Upper lobe of right lung (tissue), 1 donor: ENCODE data around the gene PAX9. TPM values are rescaled to one million over a fixed set of nuclear protein-coding genes. Genes with fewer than 3 reads are reported as not detected.
A peak's percentile ranks its signal among the peaks of the same experiment; 100 is the strongest.

Source experiments
- ATAC-seq: fragments of 200-7000 bp; cut with Tn5 transposase; one replicate; pipeline ENCODE4 v1.9.1; 2020; ENCODE audit warnings: mild to moderate bottlenecking, moderate library complexity
- DNase-seq: peaks from one replicate; pipeline ENCODE4 v3.0.0-alpha.2; 2020
- H3K27ac ChIP-seq: fragments of 200-600 bp; one replicate; pipeline ENCODE4 v1.8.0; 2022
- H3K27me3 ChIP-seq: fragments of 200-600 bp; one replicate; pipeline ENCODE4 v1.8.0; 2022; ENCODE audit warnings: mild to moderate bottlenecking
- H3K36me3 ChIP-seq: fragments of 200-600 bp; one replicate; pipeline ENCODE4 v1.8.0; 2022
- H3K4me1 ChIP-seq: fragments of 200-600 bp; one replicate; pipeline ENCODE4 v1.8.0; 2022
- H3K4me3 ChIP-seq: fragments of 200-600 bp; one replicate; pipeline ENCODE4 v1.8.0; 2022; ENCODE audit warnings: mild to moderate bottlenecking
- H3K9me3 ChIP-seq: fragments of 200-600 bp; one replicate; pipeline ENCODE4 v1.8.0; 2022
- CTCF ChIP-seq: fragments of 200-600 bp; IDR thresholded peaks from one replicate; pipeline ENCODE4 v1.8.0; 2022; ENCODE audit warnings: antibody characterized with exemption
- intact Hi-C: fragments of 100-400 bp; cut with DNase I; formaldehyde crosslinking; loops from one replicate; pipeline ENCODE4 v1.11.0; 2022
- total RNA-seq: library from RNA; stranded (reverse); fragmentation: NEBNext Ultra II Directional; extraction: Animal tissue kit (Norgen Biotek cat#: 25700); gene quantifications from one replicate; pipeline ENCODE4 v1.2.1, GENCODE V29; 2021
- donor health status: DM: no; HTN: yes; CAD: no; lungs with severe emphysema.

Gene PAX9
- total RNA-seq, 1 donor from 2014 or later: 0.78 TPM

- Histone ChIP-seq H3K4me3 (peak overlapping the region; percentile 32), H3K9me3 (no peaks in the 10 kb centered on the region), H3K27me3 (peaks cover 98% of the 10 kb centered on the region), H3K4me1 (peaks cover 39% of the 10 kb centered on the region), H3K36me3 (no peaks in the 10 kb centered on the region), H3K27ac (no peak overlapping the region)
- no peak for TF ChIP-seq CTCF
- DNase-seq (no peak), ATAC-seq (no peak)
- intact Hi-C loops: no loop called here
These were observed 739 bp upstream of the PAX9 start for GRCh38 chr14:36660736-36661505.

- ATAC-seq (no peak), DNase-seq (no peak)
- peaks cover 98% of the 10 kb centered on the region for H3K27me3 ChIP-seq
- no peaks in the 10 kb centered on the region for H3K9me3 ChIP-seq
- intact Hi-C loops: no loop called here
- no peak for TF ChIP-seq CTCF
- peaks cover 39% of the 10 kb centered on the region for H3K4me1 ChIP-seq
- no peak overlapping the region for H3K27ac ChIP-seq
- H3K4me3 ChIP-seq: peak overlapping the region; percentile 32
- no peaks in the 10 kb centered on the region for H3K36me3 ChIP-seq
These were observed 540 bp downstream of the PAX9 start for GRCh38 chr14:36662258-36662542.

- H3K27me3 ChIP-seq: peaks cover 98% of the 10 kb centered on the region
- H3K36me3 ChIP-seq: no peaks in the 10 kb centered on the region
- intact Hi-C loops: no loop called here
- no peaks in the 10 kb centered on the region for H3K9me3 ChIP-seq
- no peak for DNase-seq
- TF ChIP-seq CTCF: no peak
- ATAC-seq: no peak
- no peak overlapping the region for H3K27ac ChIP-seq
- H3K4me1 ChIP-seq: peaks cover 34% of the 10 kb centered on the region
- H3K4me3 ChIP-seq: peak overlapping the region; percentile 32
These were observed 1.1 kb downstream of the PAX9 start for GRCh38 chr14:36662543-36663403.

- TF ChIP-seq CTCF: no peak
- H3K27ac ChIP-seq: no peak overlapping the region
- H3K36me3 ChIP-seq: no peaks in the 10 kb centered on the region
- H3K9me3 ChIP-seq: no peaks in the 10 kb centered on the region
- peak; percentile 8 for ATAC-seq
- H3K27me3 ChIP-seq: peaks cover 98% of the 10 kb centered on the region
- intact Hi-C loops: no loop called here
- peak overlapping the region; percentile 8 for H3K4me3 ChIP-seq
- H3K4me1 ChIP-seq: peaks cover 30% of the 10 kb centered on the region
- no peak for DNase-seq
These were observed 2.0 kb downstream of the PAX9 start for GRCh38 chr14:36663404-36664321.

GRCh38 chr14:36664322-36665193 is 2.9 kb downstream of the PAX9 start:
- H3K4me3 ChIP-seq: peak overlapping the region; percentile 8
- no peak overlapping the region for H3K27ac ChIP-seq
- TF ChIP-seq CTCF: no peak
- H3K4me1 ChIP-seq: peaks cover 23% of the 10 kb centered on the region
- DNase-seq (no peak), ATAC-seq (no peak)
- peaks cover 98% of the 10 kb centered on the region for H3K27me3 ChIP-seq
- intact Hi-C loops: no loop called here
- no peaks in the 10 kb centered on the region for H3K36me3 ChIP-seq
- no peaks in the 10 kb centered on the region for H3K9me3 ChIP-seq
